Panc1 (cell line): ENCODE measurements around the gene LCN6. TPM values are rescaled to one million over a fixed set of nuclear protein-coding genes. Genes with fewer than 3 reads are reported as not detected.

Experiments
- ATAC-seq: fragments of 200-7000 bp; cut with Tn5 transposase; 2 replicates; pipeline ENCODE4 v1.9.1; 2020; ENCODE audit warnings: mild to moderate bottlenecking, moderate library complexity
- BruUV-seq: library from RNA; stranded (reverse); fragments of 400-500 nt; replicated peaks from 2 replicates; lab custom pipeline; 2021; lab: Mats Ljungman, UMichigan
- CTCF ChIA-PET: fragments of 300-600 bp; sonication (Branson Sonifier 250); formaldehyde crosslinking; loops from one replicate; lab custom pipeline; 2022; ENCODE audit warnings: antibody characterized with exemption; lab: Charles Lee
- POLR2A ChIA-PET: fragments of 300-600 bp; sonication (Branson Sonifier 250); formaldehyde crosslinking; loops from one replicate; lab custom pipeline; 2022; ENCODE audit warnings: antibody characterized with exemption; lab: Charles Lee
- DNase-seq: peaks from one replicate; pipeline ENCODE4 v3.0.0-alpha.2; 2010; ENCODE audit warnings: low read depth, low spot score
- H3K27ac ChIP-seq: 2 replicates; pipeline ENCODE4 v1.5.1; 2011; ENCODE audit warnings: mild to moderate bottlenecking, low read length, inconsistent platforms
- H3K27me3 ChIP-seq: fragments of 200-500 bp; sonication (Bioruptor generic); 2 replicates; pipeline ENCODE4 v1.6.0; 2014; ENCODE audit warnings: low read length, inconsistent platforms; ENCODE audit not compliant: control insufficient read depth, insufficient read depth
- H3K36me3 ChIP-seq: fragments of 200-500 bp; sonication (Bioruptor generic); 2 replicates; pipeline ENCODE4 v1.5.1; 2014; ENCODE audit warnings: inconsistent platforms, mild to moderate bottlenecking, low read length, moderate library complexity; ENCODE audit not compliant: control insufficient read depth, insufficient read depth
- H3K4me1 ChIP-seq: 2 replicates; pipeline ENCODE4 v1.5.1; 2011; ENCODE audit warnings: inconsistent platforms, mild to moderate bottlenecking, low read length, moderate library complexity; ENCODE audit not compliant: control insufficient read depth, insufficient read depth
- H3K4me3 ChIP-seq, 2 experiments: 2 replicates each; pipeline ENCODE4 v1.5.1; 2011 to 2012; ENCODE audit warnings: low read depth in 2 of 2, low read length in 2 of 2, mild to moderate bottlenecking in 2 of 2, inconsistent platforms in 1 of 2, moderate library complexity in 1 of 2
- H3K9me3 ChIP-seq: fragments of 200-500 bp; sonication (Bioruptor generic); 2 replicates; pipeline ENCODE4 v1.5.1; 2014; ENCODE audit warnings: low read depth, mild to moderate bottlenecking, inconsistent platforms, low read length, moderate library complexity; ENCODE audit not compliant: control insufficient read depth, insufficient read depth
- CTCF ChIP-seq: fragments of 450-650 bp; IDR thresholded peaks from 2 replicates; pipeline ENCODE4 v1.5.1; 2017; ENCODE audit warnings: mild to moderate bottlenecking
- POLR2AphosphoS5 ChIP-seq: IDR thresholded peaks from 2 replicates; pipeline ENCODE4 v1.6.1; 2012; ENCODE audit warnings: mild to moderate bottlenecking, low read depth, low read length, moderate library complexity
- REST ChIP-seq, 2 experiments: IDR thresholded peaks; 2 replicates each; pipeline ENCODE4 v1.6.1; 2011 to 2012; ENCODE audit warnings: low read depth in 2 of 2, control low read depth in 1 of 2, low read length in 1 of 2, mild to moderate bottlenecking in 1 of 2, moderate library complexity in 1 of 2; ENCODE audit not compliant: insufficient read depth in 1 of 2
- SIN3A ChIP-seq: IDR thresholded peaks from 2 replicates; pipeline ENCODE4 v1.6.1; 2012; ENCODE audit warnings: low read depth, mild to moderate bottlenecking, low read length, moderate library complexity, borderline replicate concordance; ENCODE audit not compliant: insufficient read depth
- TCF7L2 ChIP-seq: IDR thresholded peaks from 2 replicates; pipeline ENCODE4 v1.6.1; 2011; ENCODE audit warnings: mild to moderate bottlenecking, low read depth, low read length, inconsistent platforms
- in situ Hi-C: cut with HindIII; loops from 2 replicates; pipeline ENCODE4 v1.10.0; 2016; ENCODE audit warnings: low sequenced_read_pairs, low pct_unique_long_range_greater_than_20kb
- intact Hi-C: fragments of 100-400 bp; cut with micrococcal nuclease; formaldehyde crosslinking; loops from one replicate; pipeline ENCODE4 v1.10.0; 2022; ENCODE audit not compliant: unreplicated experiment
- total RNA-seq: library from RNA; stranded (reverse); gene quantifications from one replicate; pipeline ENCODE4 v1.2.1, GENCODE V29; 2021; ENCODE audit not compliant: unreplicated experiment

The LCN6 gene
- total RNA-seq, 1 experiment from 2014 or later: not detected

DNA sequence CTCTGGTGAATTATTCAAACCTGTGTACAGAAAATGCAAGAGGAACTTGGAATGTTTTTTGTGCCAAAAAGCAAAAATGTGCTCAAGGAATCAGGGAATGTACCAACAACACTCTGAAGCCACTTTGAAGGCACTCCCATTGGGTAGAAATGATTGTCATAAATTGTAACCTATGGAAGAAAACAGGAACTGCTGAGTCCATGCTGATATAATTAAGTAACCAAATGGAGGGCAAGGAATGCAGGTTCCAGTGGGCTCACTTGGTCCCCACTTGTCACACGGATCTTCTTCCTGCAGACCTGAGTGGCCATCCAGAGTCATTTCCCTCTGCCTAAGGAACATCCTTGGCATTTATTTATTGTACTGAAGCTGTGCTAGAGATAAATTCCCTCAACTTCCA, 2.9 kb upstream of the LCN6 start:
- ChIA-PET CTCF (no interaction called here), POLR2A (no interaction called here)
- no peak overlapping the region for H3K4me3 ChIP-seq
- no peaks in the 10 kb centered on the region for H3K9me3 ChIP-seq
- no peaks in the 10 kb centered on the region for H3K27me3 ChIP-seq
- in situ Hi-C loops: no loop called here
- ATAC-seq: no peak
- TF ChIP-seq SIN3A: no peak
- H3K4me1 ChIP-seq: no peaks in the 10 kb centered on the region
- no peak overlapping the region for H3K27ac ChIP-seq
- no peaks in the 10 kb centered on the region for H3K36me3 ChIP-seq
- intact Hi-C loops: no loop called here
- BruUV-seq: no TSS peak
- DNase-seq: no peak

- Histone ChIP-seq H3K4me1 (no peaks in the 10 kb centered on the region), H3K4me3 (no peak overlapping the region), H3K27me3 (no peaks in the 10 kb centered on the region), H3K9me3 (no peaks in the 10 kb centered on the region), H3K36me3 (no peaks in the 10 kb centered on the region), H3K27ac (no peak overlapping the region)
- intact Hi-C loops: no loop called here
- TF ChIP-seq POLR2AphosphoS5 (no peak), SIN3A (no peak), TCF7L2 (no peak), REST (IDR thresholded peaks at IDR 0.05; ENCODE audit: insufficient read depth in 1 of 2, low read depth in 2 of 2, low read length in 1 of 2) (no peak), CTCF (no peak)
- DNase-seq: no peak
- in situ Hi-C loops: no loop called here
- CTCF ChIA-PET: no interaction called here
- no TSS peak for BruUV-seq
- POLR2A ChIA-PET: no interaction called here
- ATAC-seq: no peak
Measured at GRCh38 chr9:136750526-136750925, 2.2 kb upstream of the LCN6 start.

GRCh38 chr9:136748666-136749611, 614 bp upstream of the LCN6 start:
- intact Hi-C loops: no loop called here
- H3K36me3 ChIP-seq: no peaks in the 10 kb centered on the region
- no peak overlapping the region for H3K27ac ChIP-seq
- no peak overlapping the region for H3K4me3 ChIP-seq
- no peaks in the 10 kb centered on the region for H3K27me3 ChIP-seq
- no TSS peak for BruUV-seq
- no peaks in the 10 kb centered on the region for H3K4me1 ChIP-seq
- H3K9me3 ChIP-seq: no peaks in the 10 kb centered on the region
- in situ Hi-C loops: no loop called here
- no peak for DNase-seq
- no peak for ATAC-seq
- POLR2A ChIA-PET: no interaction called here
- CTCF ChIA-PET: no interaction called here
- no peak for TF ChIP-seq POLR2AphosphoS5
- TF ChIP-seq CTCF: no peak
